GM20000 (cell line): ENCODE data around the gene SYNGR3.

ENCODE experiments used
- DNase-seq: peaks from one replicate; pipeline ENCODE4 v3.0.0; 2012; ENCODE audit warnings: low spot score
- TF ChIP-seq, protein P1 (sequence below): IDR thresholded peaks from 2 replicates; pipeline ENCODE4 v1.5.1; 2012; ENCODE audit warnings: mild to moderate bottlenecking, control low read depth; ENCODE audit errors: extremely low read depth, missing control alignments

The SYNGR3 gene

GRCh38 chr16:2001456-2002355 lies 11.9 kb downstream of the SYNGR3 start:
- TF ChIP-seq, protein P1, sequence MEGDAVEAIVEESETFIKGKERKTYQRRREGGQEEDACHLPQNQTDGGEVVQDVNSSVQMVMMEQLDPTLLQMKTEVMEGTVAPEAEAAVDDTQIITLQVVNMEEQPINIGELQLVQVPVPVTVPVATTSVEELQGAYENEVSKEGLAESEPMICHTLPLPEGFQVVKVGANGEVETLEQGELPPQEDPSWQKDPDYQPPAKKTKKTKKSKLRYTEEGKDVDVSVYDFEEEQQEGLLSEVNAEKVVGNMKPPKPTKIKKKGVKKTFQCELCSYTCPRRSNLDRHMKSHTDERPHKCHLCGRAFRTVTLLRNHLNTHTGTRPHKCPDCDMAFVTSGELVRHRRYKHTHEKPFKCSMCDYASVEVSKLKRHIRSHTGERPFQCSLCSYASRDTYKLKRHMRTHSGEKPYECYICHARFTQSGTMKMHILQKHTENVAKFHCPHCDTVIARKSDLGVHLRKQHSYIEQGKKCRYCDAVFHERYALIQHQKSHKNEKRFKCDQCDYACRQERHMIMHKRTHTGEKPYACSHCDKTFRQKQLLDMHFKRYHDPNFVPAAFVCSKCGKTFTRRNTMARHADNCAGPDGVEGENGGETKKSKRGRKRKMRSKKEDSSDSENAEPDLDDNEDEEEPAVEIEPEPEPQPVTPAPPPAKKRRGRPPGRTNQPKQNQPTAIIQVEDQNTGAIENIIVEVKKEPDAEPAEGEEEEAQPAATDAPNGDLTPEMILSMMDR: no peak
- DNase-seq: no peak

DNA sequence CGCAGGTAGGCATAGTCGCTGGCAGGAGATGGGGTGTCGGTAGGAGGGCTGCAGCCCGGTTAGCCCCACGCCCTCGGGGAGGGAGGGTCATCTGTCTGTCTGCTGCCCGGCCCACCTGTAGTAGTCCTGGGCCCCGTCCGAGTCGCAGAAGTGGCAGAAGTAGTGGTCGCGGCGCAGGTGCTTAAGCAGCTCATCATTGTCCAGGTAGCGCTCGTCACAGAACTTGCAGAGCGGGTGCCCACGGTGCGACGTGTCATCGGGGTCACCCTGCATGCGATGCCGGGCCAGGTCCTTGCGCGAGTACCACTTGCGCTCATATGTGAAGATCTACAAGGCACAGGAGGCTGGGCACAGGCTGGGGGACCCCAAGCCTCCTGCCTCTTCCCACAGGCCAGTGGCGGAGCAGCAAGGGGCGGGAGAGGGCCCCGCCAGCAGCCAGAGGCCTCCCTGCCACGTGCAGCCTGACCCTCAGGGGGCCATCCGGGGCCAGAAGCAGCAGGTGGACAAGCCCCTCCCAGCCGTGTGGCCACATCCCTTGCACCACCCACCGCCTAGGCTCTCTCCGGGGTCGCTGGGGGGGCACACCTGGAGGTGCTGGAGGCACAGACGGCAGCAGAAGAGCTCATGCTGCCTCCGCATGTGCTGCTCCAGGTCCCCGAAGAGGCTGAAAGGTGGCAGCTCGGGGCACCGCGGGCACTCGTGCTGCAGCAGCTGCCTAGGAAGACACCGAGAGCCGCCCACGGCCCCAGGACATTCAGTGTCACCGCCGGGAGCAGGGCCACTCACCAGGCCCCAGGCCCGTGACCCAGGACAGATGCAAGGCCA lies 12.8 kb downstream of the SYNGR3 start:
- TF ChIP-seq, protein P1: no peak
- no peak for DNase-seq

- TF ChIP-seq, protein P1: no peak
Observed at GRCh38 chr16:2003231-2003826, 13.6 kb downstream of the SYNGR3 start.

GRCh38 chr16:2003827-2004641 lies 14.3 kb downstream of the SYNGR3 start:
- TF ChIP-seq, protein P1: peak; percentile 98

More at GRCh38 chr16:2003231-2003826, 13.6 kb downstream of the SYNGR3 start:
- no peak for DNase-seq

GRCh38 chr16:2004795-2005517 lies 15.2 kb downstream of the SYNGR3 start:
- DNase-seq: no peak
- TF ChIP-seq, protein P1: no peak

More at GRCh38 chr16:2003827-2004641, 14.3 kb downstream of the SYNGR3 start:
- peak; percentile 96 for DNase-seq

GRCh38 chr16:2005646-2006045 lies 15.9 kb downstream of the SYNGR3 start:
- DNase-seq: no peak
- TF ChIP-seq, protein P1: no peak
